ENCODE results near the gene LHB.
"Not testable (repeated sequence)": the region's sequence is repeated elsewhere in the genome, so short reads cannot be mapped to it uniquely, and the experiment has no call there.

LHB gene

DNA sequence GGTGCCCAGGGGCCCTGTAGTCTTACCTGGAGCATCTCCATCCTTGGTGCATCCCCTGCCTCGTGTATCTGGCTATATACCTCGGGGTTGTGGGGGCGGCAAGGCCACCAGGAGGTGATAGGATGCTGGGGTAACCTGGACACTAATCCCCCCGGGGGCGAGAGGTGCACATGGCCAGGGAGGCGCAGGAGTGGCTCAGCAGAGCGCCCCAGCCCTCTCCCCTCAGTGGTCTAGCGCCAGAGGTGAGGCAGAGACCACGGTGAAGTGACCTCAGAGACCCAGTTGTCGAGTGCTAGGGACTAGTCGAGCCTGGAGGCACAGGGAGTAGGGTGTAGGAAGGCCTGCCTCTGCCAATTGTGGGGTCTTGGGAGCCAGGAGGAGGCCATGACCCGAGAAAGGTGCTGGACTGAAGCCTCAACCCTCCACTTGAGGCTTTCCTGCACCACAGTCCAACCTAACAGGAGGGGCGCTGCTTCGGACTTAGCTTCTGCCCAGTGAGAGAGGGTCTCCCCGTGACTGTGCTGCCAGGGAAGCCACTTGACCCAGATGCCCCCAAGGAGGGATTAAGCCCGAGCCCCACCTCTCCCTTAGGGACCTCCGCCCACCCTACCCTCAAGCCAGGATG, at the start of gene LHB:
LHB (minus strand) TSS at position 51 of the 625 bp plus-strand sequence; CDS start at position 41, 10 bp downstream.
- no peak for DNase-seq (ENCODE audit: extremely low read depth in 1 of 2, low read depth in 1 of 2)

DNA sequence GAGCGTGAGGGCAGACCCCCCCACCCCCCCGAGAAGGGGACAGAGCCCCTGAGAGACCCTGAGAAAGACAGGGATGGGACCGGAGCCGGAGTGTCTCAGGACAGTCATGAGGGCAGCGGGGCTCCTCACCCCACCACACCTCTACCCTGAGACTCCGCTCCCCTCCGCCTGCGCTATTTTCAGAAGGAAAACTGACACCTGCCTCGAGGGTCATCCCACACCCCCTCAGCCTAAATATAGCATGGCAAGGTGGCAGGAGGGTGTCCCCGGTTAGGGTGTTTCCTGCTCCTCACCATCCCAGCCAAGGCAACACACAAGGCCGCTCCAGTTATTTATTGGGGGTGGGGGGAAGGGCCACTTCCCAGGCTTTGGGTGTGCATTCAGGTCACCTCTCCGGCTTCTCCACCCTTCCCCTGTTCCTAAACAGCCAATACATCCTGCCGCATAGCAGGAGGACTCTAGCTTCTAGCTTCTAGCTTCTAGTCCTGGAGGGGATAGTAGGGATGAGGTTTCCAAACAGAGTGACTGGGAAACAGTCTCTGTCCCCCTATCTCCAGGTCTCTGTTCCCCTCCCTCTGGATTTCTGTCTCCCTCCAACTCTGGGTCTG, 49.1 kb upstream of the LHB start:
- no peak for DNase-seq (ENCODE audit: extremely low read depth in 1 of 2, low read depth in 1 of 2)

DNA sequence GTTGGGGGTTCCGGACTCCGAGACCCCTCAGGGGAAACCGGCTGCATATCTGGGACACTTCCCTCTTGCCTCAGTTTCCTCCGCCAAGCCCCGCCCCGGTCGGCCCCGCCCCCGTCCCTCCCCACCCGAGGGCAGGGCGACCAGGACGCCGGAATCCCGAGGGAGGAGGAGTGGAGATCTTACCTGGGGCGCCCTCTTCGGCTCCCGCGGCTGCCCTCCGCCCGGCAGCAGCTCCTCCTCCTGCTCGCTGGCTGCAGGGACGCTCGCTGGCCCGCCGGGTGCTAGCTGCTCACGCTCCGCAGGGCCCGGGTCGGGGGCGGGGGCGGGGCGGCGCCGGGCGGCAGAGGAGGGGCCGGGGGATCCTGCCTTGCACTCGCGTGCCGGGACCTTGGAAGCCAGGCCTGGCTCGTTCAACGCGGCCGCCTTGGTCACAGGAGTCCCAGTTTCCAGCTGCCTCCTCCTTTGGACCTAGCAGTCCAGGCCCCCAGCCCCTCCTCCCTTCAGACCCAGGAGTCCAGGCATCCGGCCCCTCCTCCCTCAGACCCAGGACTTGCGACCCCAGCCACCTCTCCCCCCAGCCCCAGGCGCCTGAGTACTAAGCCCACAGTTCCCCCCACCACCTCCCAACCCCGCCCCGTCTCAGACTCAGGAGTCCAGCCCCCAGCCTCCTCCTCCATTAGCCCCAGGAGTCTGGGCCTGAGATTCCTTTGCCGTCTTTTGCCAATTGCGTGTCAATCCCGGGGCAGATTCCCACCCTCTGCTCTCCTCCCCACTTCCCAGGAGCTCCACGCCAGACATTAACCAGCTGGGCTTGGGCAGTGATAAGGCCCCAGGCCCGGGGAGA, 48.1 kb upstream of the LHB start, which contains the start of gene NTF4:
NTF4 (minus strand) TSS at position 51 of the 844 bp plus-strand sequence. CDS start 2,821 bp downstream, outside the sequence.
- no peak for DNase-seq (ENCODE audit: extremely low read depth in 1 of 2, low read depth in 1 of 2)

DNA sequence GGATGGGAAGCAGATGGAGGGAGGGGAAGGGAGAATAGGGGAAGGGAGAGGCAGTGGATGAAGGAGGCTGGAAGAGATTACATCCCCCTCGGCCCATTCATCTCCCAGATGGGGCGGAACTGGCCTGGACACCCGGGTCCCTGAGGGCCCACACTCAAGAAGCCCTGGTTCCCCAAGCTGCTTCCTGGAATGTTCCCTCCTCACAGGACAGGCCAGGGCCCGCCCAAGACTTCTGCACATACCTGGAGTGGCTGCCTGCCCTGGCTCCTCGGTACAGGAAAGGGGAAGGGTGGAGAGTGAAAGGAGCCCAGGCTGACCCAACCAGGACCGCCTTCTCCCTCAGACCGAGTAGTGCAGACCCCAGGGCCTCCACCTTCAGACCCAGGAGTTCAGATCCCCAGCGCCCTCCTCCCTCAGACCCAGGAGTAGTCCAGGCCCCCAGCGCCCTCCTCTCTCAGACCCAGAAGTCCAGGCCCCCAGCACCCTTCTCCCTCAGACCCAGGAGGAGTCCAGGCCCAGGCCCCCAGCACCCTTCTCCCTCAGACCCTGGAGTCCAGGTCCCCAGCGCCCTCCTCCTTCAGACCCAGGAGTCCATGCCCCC, 47.2 kb upstream of the LHB start:
- no peak for DNase-seq (ENCODE audit: extremely low read depth in 1 of 2, low read depth in 1 of 2)

DNA sequence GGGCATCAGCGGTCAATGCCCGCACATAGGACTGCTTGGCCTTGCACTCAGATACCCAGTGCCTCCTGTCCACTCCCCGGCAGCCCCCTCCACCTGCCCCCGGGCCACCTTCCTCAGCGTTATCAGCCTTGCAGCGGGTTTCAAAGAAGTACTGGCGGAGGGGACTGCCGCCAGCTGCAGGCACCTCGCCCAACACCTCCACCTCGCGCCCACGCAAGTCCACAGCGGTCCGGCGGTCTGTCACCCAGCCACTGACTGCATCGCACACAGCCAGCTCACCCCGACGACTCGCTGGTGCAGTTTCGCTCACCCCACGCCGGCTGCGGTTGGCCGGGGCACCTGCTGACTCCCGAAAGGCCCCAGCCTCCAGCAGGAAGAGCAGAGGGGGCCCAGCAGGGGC, 44.6 kb upstream of the LHB start:
- DNase-seq (ENCODE audit: extremely low read depth in 1 of 2, low read depth in 1 of 2): no peak

DNA sequence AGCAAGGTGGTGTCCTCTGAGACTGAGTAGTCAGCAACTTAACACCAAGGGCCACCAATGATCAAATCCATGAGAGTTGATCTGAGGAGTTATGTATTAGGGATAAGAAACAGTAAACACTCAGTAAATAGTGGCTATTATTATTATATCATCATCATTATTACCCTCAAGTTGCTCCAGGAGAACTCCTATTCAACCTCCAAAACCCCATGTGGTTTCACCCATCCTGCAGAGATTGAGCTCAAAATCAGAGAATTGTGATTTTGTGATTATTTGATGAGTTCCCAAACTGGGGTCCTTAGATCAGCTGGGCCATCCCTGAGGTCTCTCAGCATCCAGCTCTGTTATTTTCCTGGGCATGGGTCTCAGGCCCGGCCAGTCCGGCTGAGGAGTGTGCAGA, 44.1 kb upstream of the LHB start:
- no peak for DNase-seq (ENCODE audit: extremely low read depth in 1 of 2, low read depth in 1 of 2)

DNA sequence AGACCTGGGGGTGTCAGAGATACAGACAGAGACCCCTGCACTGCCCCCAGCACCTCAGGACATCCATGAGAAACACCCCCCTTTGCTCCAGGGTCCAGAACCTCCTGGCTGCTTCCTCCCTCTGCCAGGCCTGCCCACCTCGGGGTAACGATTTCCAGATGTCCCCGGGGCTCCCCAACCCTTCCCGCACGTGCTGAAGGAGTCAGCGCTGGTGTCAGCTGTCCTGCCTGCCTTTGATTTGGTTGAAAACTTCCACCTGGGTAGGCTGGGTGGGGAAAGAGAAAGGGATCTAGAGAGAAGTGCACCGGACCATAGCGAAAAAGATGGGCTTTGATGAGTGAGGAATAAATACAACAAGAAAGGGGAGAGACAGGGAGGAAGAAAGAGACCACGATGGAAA, 42.2 kb upstream of the LHB start:
- DNase-seq (ENCODE audit: extremely low read depth in 1 of 2, low read depth in 1 of 2): no peak

DNA sequence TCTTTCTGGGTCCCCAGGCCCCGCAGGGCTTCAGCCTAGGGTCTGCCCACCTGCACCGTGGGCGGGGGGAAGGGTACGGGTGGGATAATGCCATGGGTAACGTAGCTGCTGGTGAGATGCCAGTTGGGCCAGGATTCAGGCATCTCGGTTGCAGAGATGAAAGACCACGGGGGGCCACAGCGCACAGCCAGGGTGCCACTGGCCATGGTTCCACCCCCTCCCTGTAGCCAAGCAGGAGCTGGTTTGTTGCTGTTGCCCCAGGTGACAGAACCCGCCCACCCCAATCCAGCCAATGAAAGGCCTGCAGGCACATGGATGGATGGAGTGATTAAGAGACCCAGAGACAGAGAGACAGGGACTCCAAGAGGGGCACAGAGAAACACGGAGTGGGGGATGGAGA, 41.7 kb upstream of the LHB start:
- no peak for DNase-seq (ENCODE audit: extremely low read depth in 1 of 2, low read depth in 1 of 2)

DNA sequence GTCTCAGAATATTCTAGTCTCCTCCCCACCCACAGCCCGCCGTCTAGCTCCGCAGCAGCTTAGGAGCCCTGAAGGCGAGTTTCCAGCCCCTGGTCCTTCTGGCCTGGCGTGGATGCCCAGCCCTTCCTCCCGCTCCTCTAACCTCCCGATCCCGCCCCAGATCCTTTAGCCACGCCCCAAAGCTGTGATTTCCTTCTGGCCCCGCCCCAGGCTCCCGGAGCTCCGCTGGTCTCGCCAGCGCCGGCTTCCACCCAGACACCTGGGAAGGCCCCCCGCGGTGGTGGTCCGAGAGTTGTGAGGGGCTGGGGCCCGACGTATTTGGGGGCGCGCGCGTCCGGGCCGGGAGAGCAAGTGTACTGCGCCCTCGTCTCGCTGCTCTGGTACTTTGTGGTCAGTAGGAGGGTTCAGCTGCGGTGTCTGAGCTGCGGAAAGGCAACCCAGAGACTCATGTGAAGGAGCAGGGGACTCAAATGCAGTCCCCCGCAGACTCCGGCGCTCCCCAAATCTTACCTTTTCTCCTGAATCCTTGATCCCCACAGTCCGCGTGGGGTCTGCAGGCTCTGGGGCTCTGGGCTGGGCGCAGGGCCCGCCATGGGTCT, 40.8 kb upstream of the LHB start, which contains the start of gene CGB7:
CGB7 (minus strand) TSS at position 114 of the 599 bp plus-strand sequence. CDS start 2,374 bp downstream, outside the sequence.
- peak in 1 of 2 donors; percentile 18 for DNase-seq (ENCODE audit: extremely low read depth in 1 of 2, low read depth in 1 of 2)

DNA sequence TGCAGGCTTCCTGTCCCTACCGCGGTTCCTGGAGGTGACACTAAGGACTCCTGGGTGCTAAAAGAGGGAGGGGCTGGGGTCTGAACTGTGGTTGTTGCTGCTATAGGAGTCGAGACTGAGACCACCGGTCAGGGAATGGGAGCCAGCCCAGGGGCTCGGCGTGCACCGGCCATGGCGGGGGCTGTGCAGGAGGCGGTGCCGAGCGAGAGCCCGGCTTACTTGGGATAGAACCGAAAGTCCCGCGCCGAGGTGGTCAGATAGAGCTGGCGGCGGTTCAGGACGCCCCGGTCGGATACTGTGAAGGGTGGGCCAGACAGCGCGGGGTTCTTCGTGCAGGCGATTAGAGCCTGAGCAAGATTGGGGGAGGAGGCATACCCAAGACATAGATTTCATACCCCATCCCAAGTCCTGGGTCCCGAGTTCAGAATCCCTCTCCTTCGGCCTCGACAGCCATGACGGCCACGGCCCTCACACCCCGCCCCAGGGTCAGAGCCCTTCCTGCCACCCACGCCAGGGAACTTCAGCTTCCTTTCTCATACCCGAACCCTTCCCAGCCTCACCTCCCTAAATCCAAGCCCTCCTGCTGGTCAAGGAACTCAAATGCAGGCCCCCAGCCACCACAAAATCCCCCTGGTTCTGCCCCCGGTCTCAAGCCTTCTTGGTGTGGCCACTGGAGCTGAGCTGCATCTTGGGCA, 40.2 kb upstream of the LHB start:
- not testable (repeated sequence) for DNase-seq (ENCODE audit: extremely low read depth in 1 of 2, low read depth in 1 of 2)

DNA sequence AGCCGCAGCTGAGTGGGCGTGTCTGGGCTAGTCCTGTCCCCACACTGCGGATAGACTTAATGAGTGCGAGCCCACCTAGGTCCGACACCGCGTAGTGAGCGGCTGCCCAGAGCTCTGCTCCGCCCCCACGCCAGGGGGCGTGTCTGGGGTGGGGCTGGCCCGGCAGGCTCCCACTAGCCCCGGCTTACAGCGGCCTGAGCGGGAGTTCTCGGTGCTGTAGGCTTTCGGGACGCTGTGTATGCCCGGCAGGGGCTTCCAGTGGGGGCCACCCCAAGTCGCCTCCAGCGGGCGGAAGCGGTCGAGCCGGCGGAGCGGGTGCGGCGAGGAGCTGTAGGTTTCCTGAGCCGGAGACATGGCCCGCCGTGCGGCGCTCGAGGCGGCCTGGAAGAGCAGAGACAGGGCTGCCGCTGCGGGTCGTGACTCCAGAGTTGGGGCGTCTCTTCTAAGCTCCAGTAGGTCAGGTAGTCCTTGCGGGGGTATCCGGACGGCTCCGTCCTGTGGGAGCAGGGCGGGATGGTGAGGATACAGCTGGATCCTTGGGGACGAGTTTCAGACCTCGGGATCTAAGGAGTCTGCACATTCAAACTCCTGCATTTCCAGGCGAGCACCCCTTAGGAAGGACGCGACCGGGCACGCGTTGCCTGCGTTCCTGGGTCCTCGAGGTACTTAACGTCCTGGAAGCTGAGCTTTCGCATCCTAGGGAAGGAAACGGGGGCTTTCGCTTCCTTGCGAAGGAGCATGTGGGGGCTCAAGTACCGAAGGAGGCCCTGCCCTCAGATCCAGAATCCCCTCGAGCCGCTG, 39.4 kb upstream of the LHB start:
- peak in 1 of 2 donors; percentile 38 for DNase-seq (ENCODE audit: extremely low read depth in 1 of 2, low read depth in 1 of 2)

DNA sequence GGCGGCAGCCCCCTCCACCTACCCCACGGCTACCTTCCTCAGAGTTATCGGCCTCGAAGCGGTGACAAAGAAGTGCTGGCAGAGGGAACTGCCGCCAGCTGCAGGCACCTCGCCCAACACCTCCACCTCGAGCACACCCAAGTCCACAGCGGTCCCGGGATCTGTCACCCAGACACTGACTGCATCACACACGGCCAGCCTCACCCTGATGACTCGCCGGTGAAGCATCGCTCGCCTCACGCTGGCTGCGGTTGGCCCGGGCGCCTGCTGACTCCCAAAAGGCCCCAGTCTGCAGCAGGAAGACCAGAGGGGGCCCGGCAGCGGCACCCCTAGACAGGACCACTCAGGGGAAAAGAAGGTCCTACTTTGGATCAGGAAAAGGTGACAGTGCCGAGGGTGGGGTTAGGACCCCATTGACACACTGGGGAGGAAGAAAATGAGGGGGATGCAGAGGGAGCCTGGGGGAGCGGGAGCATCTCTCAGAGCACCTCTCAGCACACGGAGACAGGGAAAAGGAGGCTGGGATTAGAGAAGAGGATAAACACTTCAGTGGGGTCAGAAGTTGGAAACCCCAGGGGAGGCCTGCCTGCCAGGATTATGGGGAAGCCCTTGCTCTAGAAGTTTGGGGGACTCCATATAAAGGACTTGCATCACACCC, 33.6 kb upstream of the LHB start:
- DNase-seq (ENCODE audit: extremely low read depth in 1 of 2, low read depth in 1 of 2): not testable (repeated sequence)

DNA sequence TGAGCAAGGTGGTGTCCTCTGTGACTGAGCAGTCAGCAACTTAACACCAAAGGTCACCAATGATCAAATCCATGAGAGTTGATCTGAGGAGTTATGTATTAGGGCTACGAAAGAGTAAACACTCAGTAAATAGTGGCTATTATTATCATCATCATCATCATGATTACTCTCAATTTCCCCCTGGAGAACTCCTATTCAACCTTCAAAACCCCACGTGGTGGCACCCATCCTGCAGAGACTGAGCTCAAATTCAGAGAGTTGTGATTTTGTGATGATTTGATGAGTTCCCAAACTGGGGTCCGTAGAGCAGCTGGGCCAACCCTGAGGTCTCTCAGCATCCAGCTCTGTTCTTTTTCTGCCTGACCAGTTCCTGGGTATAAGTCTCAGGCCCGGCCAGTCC, 32.9 kb upstream of the LHB start:
- DNase-seq (ENCODE audit: extremely low read depth in 1 of 2, low read depth in 1 of 2): not testable (repeated sequence)

DNA sequence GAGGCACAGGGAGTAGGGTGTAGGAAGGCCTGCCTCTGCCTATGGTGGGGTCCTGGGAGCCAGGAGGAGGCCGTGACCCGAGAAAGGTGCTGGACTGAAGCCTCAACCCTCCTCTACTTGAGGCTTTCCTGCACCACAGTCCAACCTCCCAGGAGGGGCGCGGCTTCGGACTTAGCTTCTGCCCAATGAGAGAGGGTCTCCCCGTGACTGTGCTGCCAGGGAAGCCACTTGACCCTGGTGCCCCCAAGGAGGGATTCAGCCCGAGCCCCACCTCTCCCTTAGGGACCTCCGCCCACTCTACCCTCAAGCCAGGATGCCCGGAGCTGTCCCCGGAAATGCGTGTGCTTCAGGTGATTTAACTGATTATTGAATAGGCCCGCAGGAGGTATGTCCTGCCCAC, 32.1 kb upstream of the LHB start, which contains the start of gene CGB8:
CGB8 (minus strand) TSS at position 101 of the 400 bp plus-strand sequence. CDS start 372 bp downstream, outside the sequence.
- DNase-seq (ENCODE audit: extremely low read depth in 1 of 2, low read depth in 1 of 2): not testable (repeated sequence)

DNA sequence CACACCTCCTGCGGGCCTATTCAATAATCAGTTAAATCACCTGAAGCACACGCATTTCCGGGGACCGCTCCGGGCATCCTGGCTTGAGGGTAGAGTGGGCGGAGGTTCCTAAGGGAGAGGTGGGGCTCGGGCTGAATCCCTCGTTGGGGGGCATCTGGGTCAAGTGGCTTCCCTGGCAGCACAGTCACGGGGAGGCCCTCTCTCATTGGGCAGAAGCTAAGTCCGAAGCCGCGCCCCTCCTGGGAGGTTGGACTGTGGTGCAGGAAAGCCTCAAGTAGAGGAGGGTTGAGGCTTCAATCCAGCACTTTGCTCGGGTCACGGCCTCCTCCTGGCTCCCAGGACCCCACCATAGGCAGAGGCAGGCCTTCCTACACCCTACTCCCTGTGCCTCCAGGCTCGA, 26.7 kb upstream of the LHB start, which contains the start of gene CGB5:
CGB5 (plus strand) TSS at position 301 of the 400 bp plus-strand sequence. CDS start 362 bp downstream, outside the sequence.
- not testable (repeated sequence) for DNase-seq (ENCODE audit: extremely low read depth in 1 of 2, low read depth in 1 of 2)

DNA sequence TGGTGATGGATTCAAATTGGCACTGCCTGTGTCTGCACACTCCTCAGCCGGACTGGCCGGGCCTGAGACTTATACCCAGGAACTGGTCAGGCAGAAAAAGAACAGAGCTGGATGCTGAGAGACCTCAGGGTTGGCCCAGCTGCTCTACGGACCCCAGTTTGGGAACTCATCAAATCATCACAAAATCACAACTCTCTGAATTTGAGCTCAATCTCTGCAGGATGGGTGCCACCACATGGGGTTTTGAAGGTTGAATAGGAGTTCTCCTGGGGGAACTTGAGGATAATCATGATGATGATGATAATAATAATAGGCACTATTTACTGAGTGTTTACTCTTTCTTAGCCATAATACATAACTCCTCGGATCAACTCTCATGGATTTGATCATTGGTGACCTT, 25.8 kb upstream of the LHB start:
- DNase-seq (ENCODE audit: extremely low read depth in 1 of 2, low read depth in 1 of 2): not testable (repeated sequence)

DNA sequence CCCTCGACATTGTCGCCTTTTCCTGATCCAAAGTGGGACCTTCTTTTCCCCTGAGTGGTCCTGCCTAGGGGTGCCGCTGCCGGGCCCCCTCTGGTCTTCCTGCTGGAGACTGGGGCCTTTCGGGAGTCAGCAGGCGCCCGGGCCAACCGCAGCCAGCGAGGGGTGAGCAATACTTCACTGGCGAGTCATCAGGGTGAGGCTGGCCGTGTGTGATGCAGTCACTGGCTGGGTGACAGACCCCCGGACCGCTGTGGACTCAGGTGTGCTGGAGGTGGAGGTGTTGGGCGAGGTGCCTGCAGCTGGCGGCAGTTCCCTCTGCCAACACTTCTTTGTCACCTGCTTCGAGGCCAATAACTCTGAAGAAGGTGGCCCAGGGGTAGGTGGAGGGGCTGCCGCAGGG, 25.3 kb upstream of the LHB start:
- DNase-seq (ENCODE audit: extremely low read depth in 1 of 2, low read depth in 1 of 2): no peak

DNA sequence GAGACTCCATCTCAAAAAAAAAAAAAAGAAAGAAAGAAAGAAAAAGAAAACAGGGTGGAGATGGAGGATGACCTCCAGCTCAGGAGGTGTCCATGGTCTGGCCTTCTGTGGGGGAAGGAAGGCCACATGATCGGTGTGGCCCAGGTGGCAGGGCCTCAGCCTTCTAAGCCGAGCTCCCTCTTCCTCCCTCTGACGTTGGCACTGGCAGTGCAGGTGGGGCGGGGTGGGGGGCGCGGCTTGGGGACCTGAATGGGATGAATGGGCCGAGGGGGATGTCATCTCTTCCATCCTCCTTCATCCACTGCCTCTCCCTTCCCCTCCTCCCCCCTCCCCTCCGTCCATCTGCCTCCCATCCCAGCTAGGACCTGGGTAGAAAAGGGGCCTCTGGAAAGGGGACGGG, 22.8 kb upstream of the LHB start:
- not testable (repeated sequence) for DNase-seq (ENCODE audit: extremely low read depth in 1 of 2, low read depth in 1 of 2)
